T-helper 17 cell (primary cell): ENCODE data around the gene ZNF672. TPM values are rescaled to one million over a fixed set of nuclear protein-coding genes. Genes with fewer than 3 reads are reported as not detected.
"Not testable (repeated sequence)": the region's sequence is repeated elsewhere in the genome, so short reads cannot be mapped to it uniquely, and the experiment has no call there.

Source experiments
- ATAC-seq: fragments of 150-1000 bp; cut with Tn5 transposase; 2 replicates; pipeline ENCODE4 v1.10.0; 2021; ENCODE audit warnings: mild to moderate bottlenecking, moderate library complexity
- DNase-seq, 3 donors: peaks; one replicate each; pipeline versions ENCODE4 v3.0.0 to v3.0.0-alpha.2; 2020 to 2021
- H3K9me3 ChIP-seq: one replicate; pipeline ENCODE4 v1.7.0; 2013; ENCODE audit warnings: low read length, mild to moderate bottlenecking; ENCODE audit not compliant: control insufficient read depth, poor library complexity, severe bottlenecking
- H3K27ac Mint-ChIP-seq: one replicate; pipeline ENCODE4 v1.8.0; 2022; ENCODE audit warnings: mild to moderate bottlenecking, moderate library complexity, mixed read lengths
- H3K27me3 Mint-ChIP-seq: one replicate; pipeline ENCODE4 v1.8.0; 2022; ENCODE audit warnings: mixed read lengths
- H3K36me3 Mint-ChIP-seq: one replicate; pipeline ENCODE4 v1.8.0; 2022; ENCODE audit warnings: low read depth, mixed read lengths
- H3K4me1 Mint-ChIP-seq: one replicate; pipeline ENCODE4 v1.8.0; 2022; ENCODE audit warnings: mild to moderate bottlenecking, mixed read lengths
- H3K4me3 Mint-ChIP-seq: one replicate; pipeline ENCODE4 v1.8.0; 2022; ENCODE audit warnings: mild to moderate bottlenecking, moderate library complexity, mixed read lengths
- total RNA-seq, 4 donors: library from RNA in 2 of 4; stranded (reverse) in 2 of 4; gene quantifications; one replicate each; pipeline ENCODE4 v1.2.3 and lab custom pipeline; 2022 to 2026

ZNF672 gene
- total RNA-seq (10 to 100 TPM; 23.1 to 28.8 TPM), total RNA-seq (lab: John Stamatoyannopoulos, UW) (36.1 to 46.1 reads per million in 2 donors)

- ATAC-seq (peak; percentile 89), DNase-seq (peak; percentile 86 to 92 (median 90))
- H3K36me3 Mint-ChIP-seq = no peaks in the 10 kb centered on the region
- peaks cover 6% of the 10 kb centered on the region for H3K27me3 Mint-ChIP-seq
- H3K9me3 ChIP-seq = no peaks in the 10 kb centered on the region
- no peak within 1 kb of the TSS for H3K4me3 Mint-ChIP-seq
- peak within 1 kb of the TSS; percentile 89 for H3K27ac Mint-ChIP-seq
- H3K4me1 Mint-ChIP-seq = peaks cover 19% of the 10 kb centered on the region
Observed at GRCh38 chr1:248837781-248838356, at the start of gene ZNF672. ZNF672 (plus strand) TSS chr1:248838224; CDS start chr1:248847275, 9,051 bp downstream.

GRCh38 chr1:248788327-248788726, 49.7 kb upstream of the ZNF672 start:
- Mint-ChIP-seq H3K4me3 (no peak overlapping the region), H3K4me1 (no peaks in the 10 kb centered on the region), H3K27me3 (peaks cover 27% of the 10 kb centered on the region), H3K36me3 (no peaks in the 10 kb centered on the region), H3K27ac (no peak overlapping the region)
- no peaks in the 10 kb centered on the region for H3K9me3 ChIP-seq
- ATAC-seq (no peak), DNase-seq (no peak)

DNA sequence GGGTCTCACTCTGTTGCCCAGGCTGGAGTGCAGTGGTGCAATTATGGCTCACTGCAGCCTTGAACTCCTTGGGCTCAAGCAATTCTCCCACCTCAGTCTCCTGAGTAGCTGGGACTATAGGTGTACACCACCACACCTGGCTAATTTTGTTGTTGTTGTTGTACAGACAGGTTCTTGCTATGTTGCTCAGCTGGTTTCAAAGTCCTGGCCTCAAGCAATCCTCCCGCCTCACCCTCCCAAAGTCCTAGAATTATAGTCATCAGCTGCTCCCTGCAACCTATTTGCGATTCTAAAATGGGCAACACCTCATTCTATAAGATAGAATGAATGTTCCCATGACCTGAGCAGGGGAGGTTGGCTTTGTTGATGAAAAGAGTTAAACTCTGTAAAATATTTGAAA, 48.7 kb upstream of the ZNF672 start:
- not testable (repeated sequence) for H3K4me1 Mint-ChIP-seq, H3K36me3 Mint-ChIP-seq, ATAC-seq, H3K27ac Mint-ChIP-seq, H3K4me3 Mint-ChIP-seq, DNase-seq, H3K9me3 ChIP-seq
- peaks cover 17% of the 10 kb centered on the region for H3K27me3 Mint-ChIP-seq

GRCh38 chr1:248790456-248790855, 47.6 kb upstream of the ZNF672 start:
- no peak overlapping the region for H3K4me3 Mint-ChIP-seq
- no peaks in the 10 kb centered on the region for H3K36me3 Mint-ChIP-seq
- no peaks in the 10 kb centered on the region for H3K9me3 ChIP-seq
- H3K4me1 Mint-ChIP-seq = no peaks in the 10 kb centered on the region
- H3K27ac Mint-ChIP-seq = no peak overlapping the region
- ATAC-seq (no peak), DNase-seq (no peak)
- peaks cover 17% of the 10 kb centered on the region for H3K27me3 Mint-ChIP-seq

DNA sequence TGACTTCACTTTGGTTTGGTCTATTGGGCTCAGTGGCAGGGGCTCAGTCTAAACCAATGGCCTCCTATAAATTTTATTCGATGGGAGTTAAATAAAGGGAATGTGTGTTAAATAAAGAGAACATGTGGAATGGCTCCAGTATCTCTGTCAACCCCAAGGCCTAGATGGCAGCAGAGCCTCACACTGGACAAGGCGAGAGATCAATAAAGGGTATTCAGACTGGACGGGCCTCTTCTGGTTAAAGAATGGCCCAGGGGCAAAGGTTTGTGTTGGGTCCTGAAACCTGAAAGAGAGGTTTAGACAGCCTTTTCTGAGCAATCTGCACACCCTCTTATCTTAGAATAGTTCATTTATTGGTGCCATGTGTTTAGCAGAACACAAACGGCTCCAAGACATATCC, 47.0 kb upstream of the ZNF672 start:
- Mint-ChIP-seq H3K4me3 (no peak overlapping the region), H3K27me3 (peaks cover 17% of the 10 kb centered on the region), H3K4me1 (no peaks in the 10 kb centered on the region), H3K27ac (no peak overlapping the region), H3K36me3 (no peaks in the 10 kb centered on the region)
- no peaks in the 10 kb centered on the region for H3K9me3 ChIP-seq
- ATAC-seq (no peak), DNase-seq (no peak)

GRCh38 chr1:248792342-248792741, 45.7 kb upstream of the ZNF672 start:
- Mint-ChIP-seq H3K27ac (no peak overlapping the region), H3K4me1 (no peaks in the 10 kb centered on the region), H3K27me3 (peaks cover 7% of the 10 kb centered on the region), H3K36me3 (no peaks in the 10 kb centered on the region), H3K4me3 (no peak overlapping the region)
- H3K9me3 ChIP-seq = no peaks in the 10 kb centered on the region
- ATAC-seq (no peak), DNase-seq (no peak)

GRCh38 chr1:248793592-248793991, 44.4 kb upstream of the ZNF672 start:
- ATAC-seq = no peak
- no peaks in the 10 kb centered on the region for H3K27me3 Mint-ChIP-seq

GRCh38 chr1:248794663-248795062, 43.4 kb upstream of the ZNF672 start:
- not testable (repeated sequence) for H3K9me3 ChIP-seq, H3K4me3 Mint-ChIP-seq, H3K4me1 Mint-ChIP-seq, H3K27me3 Mint-ChIP-seq, DNase-seq, H3K36me3 Mint-ChIP-seq, H3K27ac Mint-ChIP-seq, ATAC-seq

More at GRCh38 chr1:248793592-248793991, 44.4 kb upstream of the ZNF672 start:
- Mint-ChIP-seq H3K4me1 (no peaks in the 10 kb centered on the region), H3K27ac (no peak overlapping the region), H3K4me3 (no peak overlapping the region), H3K36me3 (no peaks in the 10 kb centered on the region)
- no peak for DNase-seq
- H3K9me3 ChIP-seq = no peaks in the 10 kb centered on the region

GRCh38 chr1:248798791-248799190, 39.2 kb upstream of the ZNF672 start:
- no peak for DNase-seq
- Mint-ChIP-seq H3K27me3 (peaks cover 14% of the 10 kb centered on the region), H3K4me1 (no peaks in the 10 kb centered on the region), H3K36me3 (peaks cover 4% of the 10 kb centered on the region), H3K27ac (no peak overlapping the region), H3K4me3 (no peak overlapping the region)
- H3K9me3 ChIP-seq = no peaks in the 10 kb centered on the region
- ATAC-seq = no peak

DNA sequence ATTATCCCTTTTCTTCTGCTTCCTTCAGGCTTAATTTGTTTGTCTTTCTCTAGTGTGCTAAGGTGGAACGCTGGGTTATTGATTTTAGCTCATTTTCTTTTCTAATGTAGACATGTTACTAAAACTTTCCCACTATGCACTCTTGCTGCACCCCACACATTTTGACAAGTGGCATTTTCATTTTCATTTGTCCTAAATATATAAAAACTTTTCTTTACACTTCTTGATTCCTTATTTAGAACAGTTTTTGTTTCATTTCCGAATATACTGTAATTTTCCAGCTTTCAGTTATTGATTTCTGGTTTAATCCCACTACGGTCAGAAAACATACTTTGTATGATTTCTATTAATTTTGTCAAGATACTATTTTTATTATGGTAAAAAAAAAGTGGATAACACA, 37.6 kb upstream of the ZNF672 start:
- Mint-ChIP-seq H3K27ac (no peak overlapping the region), H3K4me1 (peaks cover 9% of the 10 kb centered on the region), H3K36me3 (peaks cover 5% of the 10 kb centered on the region), H3K4me3 (no peak overlapping the region), H3K27me3 (peaks cover 25% of the 10 kb centered on the region)
- H3K9me3 ChIP-seq = no peaks in the 10 kb centered on the region
- ATAC-seq = no peak
- DNase-seq = no peak

DNA sequence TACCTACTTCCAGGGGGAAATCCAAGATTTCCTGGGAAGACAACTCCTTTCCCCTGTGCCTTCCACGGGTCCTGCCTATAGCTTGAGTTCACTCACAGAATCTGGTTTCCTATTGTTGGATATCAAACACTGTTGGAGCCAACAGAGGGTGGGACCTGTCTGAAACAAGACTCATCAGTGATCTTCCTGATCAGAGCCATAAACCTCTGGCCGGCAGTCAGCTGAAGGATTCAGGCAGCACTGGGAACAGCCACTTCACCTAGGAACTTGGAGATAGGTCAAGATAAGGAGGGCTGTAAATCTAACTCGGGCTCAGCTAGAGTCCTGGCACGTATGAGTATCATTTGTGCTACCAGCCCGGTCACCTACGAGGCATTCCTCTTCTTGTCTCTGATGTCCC, 35.6 kb upstream of the ZNF672 start:
- peaks cover 25% of the 10 kb centered on the region for H3K27me3 Mint-ChIP-seq
- H3K27ac Mint-ChIP-seq = no peak overlapping the region
- ATAC-seq = no peak
- no peaks in the 10 kb centered on the region for H3K9me3 ChIP-seq
- no peak for DNase-seq
- peaks cover 12% of the 10 kb centered on the region for H3K4me1 Mint-ChIP-seq
- H3K4me3 Mint-ChIP-seq = no peak overlapping the region
- peaks cover 5% of the 10 kb centered on the region for H3K36me3 Mint-ChIP-seq

GRCh38 chr1:248803501-248803900, 34.5 kb upstream of the ZNF672 start:
- ATAC-seq, H3K4me3 Mint-ChIP-seq, H3K9me3 ChIP-seq, H3K36me3 Mint-ChIP-seq, DNase-seq, H3K27ac Mint-ChIP-seq: not testable (repeated sequence)
- Mint-ChIP-seq H3K27me3 (peaks cover 25% of the 10 kb centered on the region), H3K4me1 (peaks cover 13% of the 10 kb centered on the region)

DNA sequence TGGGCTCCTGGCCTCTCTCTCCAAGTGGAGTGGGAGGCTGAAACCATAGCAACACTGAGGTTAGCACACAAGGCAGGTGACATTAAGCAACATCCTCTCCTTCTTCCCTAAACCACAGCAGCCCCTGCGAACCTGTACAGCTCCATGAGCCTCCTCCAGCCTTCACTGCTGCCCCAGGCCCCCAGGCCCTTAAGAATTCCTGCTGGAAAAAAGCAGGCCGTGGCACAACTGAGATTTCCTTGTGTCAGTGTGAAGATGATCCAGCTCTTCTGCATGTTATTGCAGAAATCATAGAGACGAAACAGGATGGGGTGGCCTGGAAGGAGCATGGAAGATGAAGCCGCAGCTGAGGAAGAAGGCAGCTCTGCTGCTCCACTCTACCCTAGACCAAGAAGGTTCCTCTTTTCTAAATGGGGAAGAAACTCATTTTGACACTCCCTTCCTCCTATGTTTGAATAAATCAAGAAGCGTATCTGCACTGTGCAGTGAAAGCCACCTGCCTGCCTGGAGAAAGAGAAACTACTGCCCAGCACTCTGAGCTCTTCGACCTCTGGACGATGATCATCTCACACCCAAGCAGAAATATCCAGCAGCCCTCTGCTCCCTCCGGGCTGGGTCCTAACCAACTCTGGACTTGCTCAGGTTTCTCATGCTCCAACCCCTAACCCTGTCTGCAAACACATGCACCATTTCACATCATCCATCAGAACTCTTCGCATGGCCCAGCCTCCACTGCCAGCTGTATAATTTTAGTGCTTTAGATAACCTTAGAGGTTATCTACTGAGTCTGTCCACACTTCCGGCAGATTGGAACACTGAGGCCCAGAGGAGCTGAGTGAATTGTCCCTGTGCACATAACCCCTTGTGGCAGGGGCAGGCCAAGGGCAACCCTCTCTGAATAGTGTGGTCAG, 33.0 kb upstream of the ZNF672 start:
- no peaks in the 10 kb centered on the region for H3K9me3 ChIP-seq
- Mint-ChIP-seq H3K27me3 (peaks cover 21% of the 10 kb centered on the region), H3K4me1 (peaks cover 16% of the 10 kb centered on the region), H3K27ac (peak overlapping the region; percentile 27), H3K36me3 (peaks cover 5% of the 10 kb centered on the region), H3K4me3 (no peak overlapping the region)
- no peak for DNase-seq
- ATAC-seq = peak; percentile 76
